HepG2 (cell line): ENCODE data around the gene CA9.

Experiments used
- EZH2 ChIP-seq: conservative IDR thresholded peaks from 2 replicates; pipeline ENCODE4 v1.6.1; 2012; ENCODE audit warnings: mild to moderate bottlenecking, low read depth, low read length, moderate library complexity
- NFATC3 ChIP-seq: sonication (generic); formaldehyde crosslinking; IDR thresholded peaks from 2 replicates; pipeline ENCODE4 v1.5.1; 2020; ENCODE audit warnings: mild to moderate bottlenecking, missing genetic modification reagents
- NFE2L2 ChIP-seq: fragments of 150-350 bp; IDR thresholded peaks from 2 replicates; pipeline ENCODE4 v1.6.1; 2014; ENCODE audit warnings: low read length
- NR2F6 ChIP-seq, 2 experiments: IDR thresholded peaks; 2 replicates each; pipeline ENCODE4 v1.6.1; 2016; ENCODE audit warnings: antibody characterized with exemption in 1 of 2, mild to moderate bottlenecking in 1 of 2
- TF ChIP-seq, protein P1 (sequence below): sonication (generic); formaldehyde crosslinking; conservative IDR thresholded peaks from 2 replicates; pipeline ENCODE4 v1.8.1; 2023; ENCODE audit warnings: missing genetic modification reagents
- TF ChIP-seq, protein P2 (sequence below): sonication (generic); formaldehyde crosslinking; IDR thresholded peaks from 2 replicates; pipeline ENCODE4 v1.5.0; 2020; ENCODE audit warnings: mild to moderate bottlenecking, missing genetic modification reagents, moderate library complexity
- TF ChIP-seq, protein P3 (sequence below), 2 experiments: fragments of 450-650 bp in 1 of 2; sonication (generic) in 1 of 2; formaldehyde crosslinking in 1 of 2; IDR thresholded peaks; 2 replicates each; pipeline versions ENCODE4 v1.6.1 to v1.8.0; 2016 to 2022; ENCODE audit warnings: antibody characterized with exemption in 1 of 2, mild to moderate bottlenecking in 1 of 2, missing genetic modification reagents in 1 of 2

GRCh38 chr9:35723426-35723825 lies 49.7 kb downstream of the CA9 start:
- TF ChIP-seq NR2F6 (IDR thresholded peaks at IDR 0.05) (no peak), NR2F6 (CRISPR knock-in tag; IDR thresholded peaks at IDR 0.05) (no peak), NFE2L2 (no peak), NFATC3 (CRISPR knock-in tag) (no peak), EZH2 (no peak)
- TF ChIP-seq, protein P1, sequence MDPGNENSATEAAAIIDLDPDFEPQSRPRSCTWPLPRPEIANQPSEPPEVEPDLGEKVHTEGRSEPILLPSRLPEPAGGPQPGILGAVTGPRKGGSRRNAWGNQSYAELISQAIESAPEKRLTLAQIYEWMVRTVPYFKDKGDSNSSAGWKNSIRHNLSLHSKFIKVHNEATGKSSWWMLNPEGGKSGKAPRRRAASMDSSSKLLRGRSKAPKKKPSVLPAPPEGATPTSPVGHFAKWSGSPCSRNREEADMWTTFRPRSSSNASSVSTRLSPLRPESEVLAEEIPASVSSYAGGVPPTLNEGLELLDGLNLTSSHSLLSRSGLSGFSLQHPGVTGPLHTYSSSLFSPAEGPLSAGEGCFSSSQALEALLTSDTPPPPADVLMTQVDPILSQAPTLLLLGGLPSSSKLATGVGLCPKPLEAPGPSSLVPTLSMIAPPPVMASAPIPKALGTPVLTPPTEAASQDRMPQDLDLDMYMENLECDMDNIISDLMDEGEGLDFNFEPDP (CRISPR knock-in tag): no peak
- TF ChIP-seq, protein P2, sequence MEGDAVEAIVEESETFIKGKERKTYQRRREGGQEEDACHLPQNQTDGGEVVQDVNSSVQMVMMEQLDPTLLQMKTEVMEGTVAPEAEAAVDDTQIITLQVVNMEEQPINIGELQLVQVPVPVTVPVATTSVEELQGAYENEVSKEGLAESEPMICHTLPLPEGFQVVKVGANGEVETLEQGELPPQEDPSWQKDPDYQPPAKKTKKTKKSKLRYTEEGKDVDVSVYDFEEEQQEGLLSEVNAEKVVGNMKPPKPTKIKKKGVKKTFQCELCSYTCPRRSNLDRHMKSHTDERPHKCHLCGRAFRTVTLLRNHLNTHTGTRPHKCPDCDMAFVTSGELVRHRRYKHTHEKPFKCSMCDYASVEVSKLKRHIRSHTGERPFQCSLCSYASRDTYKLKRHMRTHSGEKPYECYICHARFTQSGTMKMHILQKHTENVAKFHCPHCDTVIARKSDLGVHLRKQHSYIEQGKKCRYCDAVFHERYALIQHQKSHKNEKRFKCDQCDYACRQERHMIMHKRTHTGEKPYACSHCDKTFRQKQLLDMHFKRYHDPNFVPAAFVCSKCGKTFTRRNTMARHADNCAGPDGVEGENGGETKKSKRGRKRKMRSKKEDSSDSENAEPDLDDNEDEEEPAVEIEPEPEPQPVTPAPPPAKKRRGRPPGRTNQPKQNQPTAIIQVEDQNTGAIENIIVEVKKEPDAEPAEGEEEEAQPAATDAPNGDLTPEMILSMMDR (CRISPR knock-in tag): no peak
- TF ChIP-seq, protein P3, sequence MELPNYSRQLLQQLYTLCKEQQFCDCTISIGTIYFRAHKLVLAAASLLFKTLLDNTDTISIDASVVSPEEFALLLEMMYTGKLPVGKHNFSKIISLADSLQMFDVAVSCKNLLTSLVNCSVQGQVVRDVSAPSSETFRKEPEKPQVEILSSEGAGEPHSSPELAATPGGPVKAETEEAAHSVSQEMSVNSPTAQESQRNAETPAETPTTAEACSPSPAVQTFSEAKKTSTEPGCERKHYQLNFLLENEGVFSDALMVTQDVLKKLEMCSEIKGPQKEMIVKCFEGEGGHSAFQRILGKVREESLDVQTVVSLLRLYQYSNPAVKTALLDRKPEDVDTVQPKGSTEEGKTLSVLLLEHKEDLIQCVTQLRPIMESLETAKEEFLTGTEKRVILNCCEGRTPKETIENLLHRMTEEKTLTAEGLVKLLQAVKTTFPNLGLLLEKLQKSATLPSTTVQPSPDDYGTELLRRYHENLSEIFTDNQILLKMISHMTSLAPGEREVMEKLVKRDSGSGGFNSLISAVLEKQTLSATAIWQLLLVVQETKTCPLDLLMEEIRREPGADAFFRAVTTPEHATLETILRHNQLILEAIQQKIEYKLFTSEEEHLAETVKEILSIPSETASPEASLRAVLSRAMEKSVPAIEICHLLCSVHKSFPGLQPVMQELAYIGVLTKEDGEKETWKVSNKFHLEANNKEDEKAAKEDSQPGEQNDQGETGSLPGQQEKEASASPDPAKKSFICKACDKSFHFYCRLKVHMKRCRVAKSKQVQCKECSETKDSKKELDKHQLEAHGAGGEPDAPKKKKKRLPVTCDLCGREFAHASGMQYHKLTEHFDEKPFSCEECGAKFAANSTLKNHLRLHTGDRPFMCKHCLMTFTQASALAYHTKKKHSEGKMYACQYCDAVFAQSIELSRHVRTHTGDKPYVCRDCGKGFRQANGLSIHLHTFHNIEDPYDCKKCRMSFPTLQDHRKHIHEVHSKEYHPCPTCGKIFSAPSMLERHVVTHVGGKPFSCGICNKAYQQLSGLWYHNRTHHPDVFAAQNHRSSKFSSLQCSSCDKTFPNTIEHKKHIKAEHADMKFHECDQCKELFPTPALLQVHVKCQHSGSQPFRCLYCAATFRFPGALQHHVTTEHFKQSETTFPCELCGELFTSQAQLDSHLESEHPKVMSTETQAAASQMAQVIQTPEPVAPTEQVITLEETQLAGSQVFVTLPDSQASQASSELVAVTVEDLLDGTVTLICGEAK (IDR thresholded peaks at IDR 0.05): no peak
- TF ChIP-seq, protein P3 (CRISPR knock-in tag; IDR thresholded peaks at IDR 0.05): no peak
